Activated gamma-delta T cell treated with Interleukin-2 at 50 U/mL for 16 hours (primary cell): Measurements from ENCODE around the gene DOHH.

Experiments used
- DNase-seq: peaks from one replicate; pipeline ENCODE4 v3.0.0-alpha.2; 2020

Gene DOHH

GRCh38 chr19:3500429-3501101, at the start of gene DOHH:
Gene DOHH, minus strand, starts transcription at chr19:3500674. Its CDS starts 3,860 bp downstream, at chr19:3496814.
- peak; percentile 95 for DNase-seq

- DNase-seq = no peak
Observed at GRCh38 chr19:3549816-3550215, 49.3 kb upstream of the DOHH start.

- DNase-seq = no peak
Observed at GRCh38 chr19:3548606-3549005, 48.1 kb upstream of the DOHH start.

GRCh38 chr19:3547767-3548282, 47.4 kb upstream of the DOHH start:
- DNase-seq = no peak

- peak; percentile 27 for DNase-seq
Observed at GRCh38 chr19:3547301-3547731, 46.8 kb upstream of the DOHH start.

- DNase-seq = no peak
Observed at GRCh38 chr19:3546119-3546518, 45.6 kb upstream of the DOHH start.

GRCh38 chr19:3545669-3546034, 45.2 kb upstream of the DOHH start:
- DNase-seq = no peak

GRCh38 chr19:3544742-3545668, 44.5 kb upstream of the DOHH start:
- DNase-seq = peak; percentile 77

- no peak for DNase-seq
Observed at GRCh38 chr19:3544058-3544376, 43.5 kb upstream of the DOHH start.

- DNase-seq = no peak
Observed at GRCh38 chr19:3543150-3544057, 42.9 kb upstream of the DOHH start.

- no peak for DNase-seq
Observed at GRCh38 chr19:3539756-3540118, 39.3 kb upstream of the DOHH start.

GRCh38 chr19:3538965-3539755, 38.7 kb upstream of the DOHH start, which contains the start of gene TEKTIP1:
Gene TEKTIP1, plus strand, starts transcription at chr19:3539174. Its CDS starts 4 bp downstream, at chr19:3539178.
- no peak for DNase-seq

- no peak for DNase-seq
Observed at GRCh38 chr19:3538258-3538929, 37.9 kb upstream of the DOHH start.

GRCh38 chr19:3537438-3538240, 37.2 kb upstream of the DOHH start:
- DNase-seq = no peak

- DNase-seq = no peak
Observed at GRCh38 chr19:3537101-3537437, 36.6 kb upstream of the DOHH start.

- DNase-seq = no peak
Observed at GRCh38 chr19:3536429-3537100, 36.1 kb upstream of the DOHH start.

- no peak for DNase-seq
Observed at GRCh38 chr19:3535981-3536380, 35.5 kb upstream of the DOHH start.

GRCh38 chr19:3535563-3535965, 35.1 kb upstream of the DOHH start:
- DNase-seq = no peak

- DNase-seq = no peak
Observed at GRCh38 chr19:3535235-3535535, 34.7 kb upstream of the DOHH start.
